Measurements from ENCODE around the gene AQP2. TPM values are rescaled to one million over a fixed set of nuclear protein-coding genes. Genes with fewer than 3 reads are reported as not detected.

Gene AQP2
- total and polyA plus RNA-seq, 2 of the 13 experiments (the other 11 are each of a cell fraction or from before 2014, with no cell fraction given), result not detected

GRCh38 chr12:49967042-49967776 lies 16.7 kb downstream of the AQP2 start (continued):
- TF ChIP-seq ZBTB4 (CRISPR knock-in tag; IDR thresholded peaks at IDR 0.05; ENCODE audit: borderline replicate concordance) (peak; percentile 80), ZXDC (CRISPR knock-in tag; IDR thresholded peaks at IDR 0.05) (no peak), ZMAT3 (CRISPR knock-in tag; conservative IDR thresholded peaks at IDR 0.05) (no peak), MAFK (conservative IDR thresholded peaks at IDR 0.05 in 1 of 2, IDR thresholded peaks at IDR 0.05 in 1 of 2; ENCODE audit: low read length in 2 of 2) (no peak), ZNF776 (CRISPR knock-in tag; IDR thresholded peaks at IDR 0.05) (peak; percentile 92; the same call in 1 of the 2 replicates), ZFX (CRISPR knock-in tag; IDR thresholded peaks at IDR 0.05; ENCODE audit: low read depth) (peak; percentile 42; the same call in 1 of the 2 replicates), JDP2 (CRISPR knock-in tag; IDR thresholded peaks at IDR 0.05; ENCODE audit: borderline replicate concordance) (no peak), ZNF543 (CRISPR knock-in tag; IDR thresholded peaks at IDR 0.05) (peak; percentile 75; the same call in 1 of the 2 replicates), ZMAT5 (CRISPR knock-in tag; IDR thresholded peaks at IDR 0.05; ENCODE audit: borderline replicate concordance, low read depth) (no peak), ELK4 (CRISPR knock-in tag; IDR thresholded peaks at IDR 0.05; ENCODE audit: borderline replicate concordance) (no peak), PITX1 (CRISPR knock-in tag; IDR thresholded peaks at IDR 0.05) (peak; percentile 20; the same call in 1 of the 2 replicates), ZNF34 (CRISPR knock-in tag; IDR thresholded peaks at IDR 0.05; ENCODE audit: borderline replicate concordance) (peak; percentile 35; the same call in 1 of the 2 replicates), CTCF (CRISPR knock-in tag; IDR thresholded peaks at IDR 0.05) (peak; percentile 91), ZNF761 (CRISPR knock-in tag; conservative IDR thresholded peaks at IDR 0.05) (peak; percentile 88), HOXA3 (CRISPR knock-in tag; IDR thresholded peaks at IDR 0.05) (no peak), ZNF816 (CRISPR knock-in tag; IDR thresholded peaks at IDR 0.05; ENCODE audit: borderline replicate concordance) (no peak), DMAP1 (CRISPR knock-in tag; IDR thresholded peaks at IDR 0.05) (no peak)

Measured in HepG2 (cell line).